Measurements from ENCODE around the gene TTYH1. TPM values are rescaled to one million over a fixed set of nuclear protein-coding genes. Genes with fewer than 3 reads are reported as not detected.

The TTYH1 gene
- total RNA-seq, 1 donor from 2014 or later, result 144 TPM

DNA sequence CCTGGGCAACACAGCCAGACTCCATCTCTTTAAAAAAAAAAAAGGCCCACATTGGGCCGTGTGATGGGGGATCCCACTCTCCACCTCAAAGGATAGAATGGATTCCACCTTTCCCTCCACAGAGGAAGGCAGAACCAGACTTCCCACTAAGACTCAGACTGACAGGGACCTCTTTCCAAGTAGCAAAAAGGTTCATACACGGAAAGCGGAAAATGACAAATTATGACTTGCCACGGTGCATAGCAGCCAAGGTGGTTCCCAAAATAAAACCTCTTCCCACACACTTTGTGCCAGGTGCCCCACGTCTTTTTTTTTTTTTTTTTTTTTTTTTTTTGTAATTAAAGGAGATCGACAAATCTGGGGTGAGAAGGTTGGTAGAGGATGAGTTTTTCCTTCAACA, 14.4 kb upstream of the TTYH1 start:
- DNase-seq (ENCODE audit: low spot score, unreplicated experiment), result no peak
- Mint-ChIP-seq H3K27me3 (peaks cover 15% of the 10 kb centered on the region), H3K4me1 (ENCODE audit: low read depth) (no peaks in the 10 kb centered on the region), H3K4me3 (ENCODE audit: low read depth) (no peak overlapping the region), H3K9me3 (ENCODE audit: low read depth) (peaks cover 2% of the 10 kb centered on the region), H3K36me3 (ENCODE audit: insufficient read depth) (no peaks in the 10 kb centered on the region), H3K27ac (no peak overlapping the region)
- TF ChIP-seq, protein P1, sequence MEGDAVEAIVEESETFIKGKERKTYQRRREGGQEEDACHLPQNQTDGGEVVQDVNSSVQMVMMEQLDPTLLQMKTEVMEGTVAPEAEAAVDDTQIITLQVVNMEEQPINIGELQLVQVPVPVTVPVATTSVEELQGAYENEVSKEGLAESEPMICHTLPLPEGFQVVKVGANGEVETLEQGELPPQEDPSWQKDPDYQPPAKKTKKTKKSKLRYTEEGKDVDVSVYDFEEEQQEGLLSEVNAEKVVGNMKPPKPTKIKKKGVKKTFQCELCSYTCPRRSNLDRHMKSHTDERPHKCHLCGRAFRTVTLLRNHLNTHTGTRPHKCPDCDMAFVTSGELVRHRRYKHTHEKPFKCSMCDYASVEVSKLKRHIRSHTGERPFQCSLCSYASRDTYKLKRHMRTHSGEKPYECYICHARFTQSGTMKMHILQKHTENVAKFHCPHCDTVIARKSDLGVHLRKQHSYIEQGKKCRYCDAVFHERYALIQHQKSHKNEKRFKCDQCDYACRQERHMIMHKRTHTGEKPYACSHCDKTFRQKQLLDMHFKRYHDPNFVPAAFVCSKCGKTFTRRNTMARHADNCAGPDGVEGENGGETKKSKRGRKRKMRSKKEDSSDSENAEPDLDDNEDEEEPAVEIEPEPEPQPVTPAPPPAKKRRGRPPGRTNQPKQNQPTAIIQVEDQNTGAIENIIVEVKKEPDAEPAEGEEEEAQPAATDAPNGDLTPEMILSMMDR (IDR thresholded peaks at IDR 0.05; ENCODE audit: unreplicated experiment), result no peak

DNA sequence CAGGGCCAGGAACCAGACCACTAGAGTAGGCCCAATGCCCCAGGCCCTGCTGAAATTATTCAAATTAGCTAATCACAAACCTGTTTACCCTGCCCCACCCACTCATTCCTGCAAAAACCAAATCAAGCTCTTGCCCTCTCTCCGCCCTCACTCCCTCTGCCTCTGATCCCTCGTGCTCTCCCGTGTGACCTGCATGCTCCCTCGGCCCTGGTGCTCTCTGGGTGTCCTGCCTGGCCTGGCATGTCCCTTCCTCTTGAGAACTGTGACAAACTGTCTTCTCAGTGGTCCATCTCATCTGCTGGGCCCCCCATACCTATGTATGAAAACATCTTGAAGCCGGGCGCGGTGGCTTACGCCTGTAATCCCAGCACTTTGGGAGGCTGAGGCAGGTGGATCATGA, 12.2 kb upstream of the TTYH1 start:
- Mint-ChIP-seq H3K27me3 (peaks cover 16% of the 10 kb centered on the region), H3K4me1 (ENCODE audit: low read depth) (no peaks in the 10 kb centered on the region), H3K27ac (no peak overlapping the region), H3K4me3 (ENCODE audit: low read depth) (no peak overlapping the region), H3K9me3 (ENCODE audit: low read depth) (peaks cover 2% of the 10 kb centered on the region), H3K36me3 (ENCODE audit: insufficient read depth) (no peaks in the 10 kb centered on the region)
- no peak for DNase-seq (ENCODE audit: low spot score, unreplicated experiment)
- TF ChIP-seq, protein P1 (IDR thresholded peaks at IDR 0.05; ENCODE audit: unreplicated experiment), result no peak

DNA sequence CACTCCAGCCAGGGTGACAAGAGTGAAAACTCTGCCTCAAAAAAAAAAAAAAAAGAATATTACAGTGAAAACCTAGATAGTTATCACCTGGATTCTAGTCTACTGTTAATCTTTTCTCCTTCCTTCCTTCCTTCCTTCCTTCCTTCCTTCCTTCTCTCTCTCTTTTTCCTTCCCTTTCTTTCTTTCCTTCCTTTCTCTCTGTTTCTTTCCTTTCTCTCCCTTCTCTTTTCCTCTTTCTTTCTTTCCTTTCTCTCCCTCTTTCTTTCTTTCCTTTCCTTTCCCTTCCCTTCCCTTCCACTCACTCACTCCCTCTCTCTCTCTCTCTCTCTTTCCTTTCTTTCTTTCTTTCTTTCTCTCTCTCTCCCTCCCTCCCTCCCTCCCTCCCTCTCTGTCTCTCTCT, 9.6 kb upstream of the TTYH1 start:
- no peak for DNase-seq (ENCODE audit: low spot score, unreplicated experiment)
- peaks cover 31% of the 10 kb centered on the region for H3K27me3 Mint-ChIP-seq
- no peaks in the 10 kb centered on the region for H3K4me1 Mint-ChIP-seq (ENCODE audit: low read depth)
- no peaks in the 10 kb centered on the region for H3K36me3 Mint-ChIP-seq (ENCODE audit: insufficient read depth)
- H3K9me3 Mint-ChIP-seq (ENCODE audit: low read depth), result peaks cover 2% of the 10 kb centered on the region
- TF ChIP-seq, protein P1 (IDR thresholded peaks at IDR 0.05; ENCODE audit: unreplicated experiment), result no peak
- H3K27ac Mint-ChIP-seq, result no peak overlapping the region
- H3K4me3 Mint-ChIP-seq (ENCODE audit: low read depth), result no peak overlapping the region

DNA sequence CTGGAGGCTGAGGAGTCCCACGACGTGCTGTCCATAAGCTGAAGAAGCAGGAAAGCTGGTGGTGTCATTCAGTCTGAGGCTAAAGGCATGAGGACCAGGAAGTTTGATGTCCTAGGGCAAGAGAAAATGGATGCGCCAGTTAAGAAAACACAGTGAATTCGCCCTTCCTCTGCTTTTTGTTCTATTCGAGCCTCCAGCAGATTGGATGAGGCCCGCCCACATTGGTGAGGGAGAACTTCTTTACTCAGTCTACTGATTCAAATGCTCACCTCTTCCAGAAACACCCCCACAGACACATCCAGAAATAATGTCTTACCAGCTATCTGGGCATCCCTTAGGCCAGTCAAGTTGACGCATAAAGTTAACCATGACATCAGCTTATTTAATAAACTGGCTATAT, 7.5 kb upstream of the TTYH1 start:
- TF ChIP-seq, protein P1 (IDR thresholded peaks at IDR 0.05; ENCODE audit: unreplicated experiment), result no peak
- Mint-ChIP-seq H3K4me1 (ENCODE audit: low read depth) (no peaks in the 10 kb centered on the region), H3K9me3 (ENCODE audit: low read depth) (no peaks in the 10 kb centered on the region), H3K27ac (no peak overlapping the region), H3K27me3 (peaks cover 47% of the 10 kb centered on the region), H3K4me3 (ENCODE audit: low read depth) (no peak overlapping the region), H3K36me3 (ENCODE audit: insufficient read depth) (no peaks in the 10 kb centered on the region)
- DNase-seq (ENCODE audit: low spot score, unreplicated experiment), result no peak

DNA sequence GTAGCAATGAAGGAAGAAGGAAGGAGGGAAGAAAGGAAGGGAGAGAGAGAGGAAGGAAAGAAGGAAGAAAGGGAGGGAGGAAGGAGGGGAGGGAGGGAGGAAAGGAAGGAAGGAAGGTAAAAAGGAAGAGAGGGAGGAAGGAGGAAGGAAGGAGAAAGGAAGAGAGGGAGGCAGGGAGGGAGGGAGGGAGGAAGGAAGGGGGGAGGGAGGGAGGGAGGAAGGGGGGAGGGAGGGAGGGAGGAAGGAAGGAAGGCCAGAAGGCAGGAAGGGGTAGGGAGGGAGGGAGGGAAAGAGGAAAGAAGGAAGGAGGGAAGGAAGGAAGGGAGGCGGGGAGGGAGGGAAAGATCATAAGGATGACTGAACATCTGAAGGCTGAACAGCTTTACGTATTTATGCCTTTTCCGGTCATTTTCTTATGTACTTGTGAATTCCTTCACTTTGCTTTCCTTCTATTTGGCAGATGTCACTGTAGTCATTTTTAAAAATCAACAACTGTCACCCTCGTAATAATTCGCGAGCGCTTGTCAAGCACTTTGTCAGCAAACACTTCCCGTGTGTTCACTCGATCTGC, 6.7 kb upstream of the TTYH1 start:
- TF ChIP-seq, protein P1 (IDR thresholded peaks at IDR 0.05; ENCODE audit: unreplicated experiment), result no peak
- peaks cover 2% of the 10 kb centered on the region for H3K9me3 Mint-ChIP-seq (ENCODE audit: low read depth)
- no peaks in the 10 kb centered on the region for H3K36me3 Mint-ChIP-seq (ENCODE audit: insufficient read depth)
- no peaks in the 10 kb centered on the region for H3K4me1 Mint-ChIP-seq (ENCODE audit: low read depth)
- H3K27ac Mint-ChIP-seq, result no peak overlapping the region
- no peak for DNase-seq (ENCODE audit: low spot score, unreplicated experiment)
- H3K27me3 Mint-ChIP-seq, result peaks cover 54% of the 10 kb centered on the region
- H3K4me3 Mint-ChIP-seq (ENCODE audit: low read depth), result no peak overlapping the region
